Measurements from ENCODE around the gene ADORA2B.

The ADORA2B gene

DNA sequence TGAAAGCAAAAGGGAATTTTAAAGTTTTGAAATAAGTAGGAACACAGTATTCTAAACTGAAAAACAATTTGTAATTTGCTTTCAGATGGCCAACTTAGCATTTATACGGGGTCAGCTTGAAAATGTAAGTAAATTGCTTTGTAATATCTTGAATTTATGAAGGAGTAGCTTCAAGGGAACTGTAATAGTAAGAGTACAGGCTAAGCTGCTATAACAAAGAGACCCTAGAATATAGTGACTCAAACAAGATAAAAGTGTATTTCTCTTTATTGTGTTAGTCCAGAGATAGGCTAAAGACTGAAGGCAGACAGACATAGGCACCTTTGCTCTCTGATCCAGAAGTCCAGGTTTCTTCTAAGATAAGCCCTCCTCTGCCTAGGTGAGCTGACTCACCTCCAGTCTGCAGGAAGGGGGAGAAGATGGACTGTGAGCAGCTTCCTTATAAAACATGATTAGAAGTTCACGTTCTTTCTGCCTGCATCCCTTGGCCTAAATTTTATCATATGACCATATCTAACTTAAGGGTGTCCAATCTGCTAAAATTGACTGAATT is 57.9 kb downstream of the ADORA2B start:
- ChIA-PET POLR2A (no interaction called here), CTCF (no interaction called here)
- no peak for DNase-seq (ENCODE audit: extremely low spot score)
- TF ChIP-seq, protein P1, sequence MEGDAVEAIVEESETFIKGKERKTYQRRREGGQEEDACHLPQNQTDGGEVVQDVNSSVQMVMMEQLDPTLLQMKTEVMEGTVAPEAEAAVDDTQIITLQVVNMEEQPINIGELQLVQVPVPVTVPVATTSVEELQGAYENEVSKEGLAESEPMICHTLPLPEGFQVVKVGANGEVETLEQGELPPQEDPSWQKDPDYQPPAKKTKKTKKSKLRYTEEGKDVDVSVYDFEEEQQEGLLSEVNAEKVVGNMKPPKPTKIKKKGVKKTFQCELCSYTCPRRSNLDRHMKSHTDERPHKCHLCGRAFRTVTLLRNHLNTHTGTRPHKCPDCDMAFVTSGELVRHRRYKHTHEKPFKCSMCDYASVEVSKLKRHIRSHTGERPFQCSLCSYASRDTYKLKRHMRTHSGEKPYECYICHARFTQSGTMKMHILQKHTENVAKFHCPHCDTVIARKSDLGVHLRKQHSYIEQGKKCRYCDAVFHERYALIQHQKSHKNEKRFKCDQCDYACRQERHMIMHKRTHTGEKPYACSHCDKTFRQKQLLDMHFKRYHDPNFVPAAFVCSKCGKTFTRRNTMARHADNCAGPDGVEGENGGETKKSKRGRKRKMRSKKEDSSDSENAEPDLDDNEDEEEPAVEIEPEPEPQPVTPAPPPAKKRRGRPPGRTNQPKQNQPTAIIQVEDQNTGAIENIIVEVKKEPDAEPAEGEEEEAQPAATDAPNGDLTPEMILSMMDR (IDR thresholded peaks at IDR 0.05; ENCODE audit: control extremely low read depth, extremely low read depth, low read depth, missing control alignments), result no peak

DNA sequence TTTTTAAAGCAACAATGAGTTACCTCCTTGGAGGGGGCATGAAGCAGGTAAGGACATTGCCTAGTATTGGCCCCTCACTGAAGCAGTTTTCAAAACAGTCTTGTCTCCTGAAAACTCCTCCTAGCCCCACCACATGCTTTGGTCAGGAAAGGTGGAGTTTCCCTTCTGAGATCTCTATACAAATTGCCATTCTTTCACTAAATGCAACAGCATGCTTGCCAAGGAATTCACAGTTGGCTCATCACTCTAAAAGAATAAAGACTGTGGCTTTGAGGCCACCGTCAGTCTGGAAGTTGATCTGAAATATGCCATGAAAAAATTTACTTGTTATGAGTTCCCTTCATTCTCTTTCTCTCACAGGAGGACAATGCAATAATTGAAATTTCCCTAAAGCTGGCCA is 58.9 kb downstream of the ADORA2B start:
- TF ChIP-seq, protein P1 (IDR thresholded peaks at IDR 0.05; ENCODE audit: control extremely low read depth, extremely low read depth, low read depth, missing control alignments), result no peak
- ChIA-PET POLR2A (no interaction called here), CTCF (no interaction called here)
- DNase-seq (ENCODE audit: extremely low spot score), result no peak

DNA sequence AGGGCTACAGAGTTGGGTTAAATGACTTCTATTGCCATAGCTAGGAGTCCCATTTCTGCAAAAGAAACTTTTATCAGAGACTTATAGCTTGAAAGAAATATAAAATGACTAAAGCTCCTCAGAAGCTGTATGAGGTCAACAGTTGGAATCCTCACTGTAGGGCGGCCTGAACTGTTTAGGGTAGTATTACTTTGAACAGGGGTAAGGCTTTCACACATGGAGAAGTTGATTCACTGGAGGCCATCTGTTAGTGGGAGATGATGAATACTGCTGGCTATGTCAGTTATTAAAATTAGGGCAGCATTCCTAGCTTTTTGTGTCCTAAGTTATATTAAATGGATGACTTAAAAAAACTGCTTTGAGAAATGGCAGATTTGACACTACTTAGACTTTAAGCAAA is 60.7 kb downstream of the ADORA2B start:
- DNase-seq (ENCODE audit: extremely low spot score), result no peak
- ChIA-PET POLR2A (no interaction called here), CTCF (interaction anchor here (1.0 to 1.7 kb wide), 2 partner anchors 9 to 13 kb away, joined by 3 read pairs; no protein-coding TSS in a partner anchor)
- TF ChIP-seq, protein P1 (IDR thresholded peaks at IDR 0.05; ENCODE audit: control extremely low read depth, extremely low read depth, low read depth, missing control alignments), result no peak

DNA sequence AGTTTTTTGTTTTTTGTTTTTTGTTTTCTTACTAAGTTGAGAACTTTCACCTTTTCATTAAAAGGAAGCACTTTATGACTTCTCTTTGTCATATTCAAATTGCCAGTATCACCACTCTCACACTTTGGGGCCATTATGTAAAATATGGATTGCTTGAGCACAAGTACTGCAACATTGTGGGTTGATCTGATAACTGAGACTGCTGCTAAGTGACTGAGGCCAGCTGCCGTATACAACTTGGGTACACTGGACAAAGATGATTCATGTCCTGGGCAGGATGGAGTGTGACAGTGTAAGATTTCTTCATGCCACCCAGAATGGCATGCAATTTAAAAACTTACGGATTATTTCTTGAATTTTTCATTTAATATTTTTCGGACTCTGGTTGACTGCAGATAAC is 62.5 kb downstream of the ADORA2B start:
- ChIA-PET CTCF (interaction anchor here (0.9 kb wide), 1 partner anchor 8 kb away, joined by 3 read pairs; the partner anchor contains the start of genes TTC19 and ZSWIM7), POLR2A (no interaction called here)
- no peak for DNase-seq (ENCODE audit: extremely low spot score)

DNA sequence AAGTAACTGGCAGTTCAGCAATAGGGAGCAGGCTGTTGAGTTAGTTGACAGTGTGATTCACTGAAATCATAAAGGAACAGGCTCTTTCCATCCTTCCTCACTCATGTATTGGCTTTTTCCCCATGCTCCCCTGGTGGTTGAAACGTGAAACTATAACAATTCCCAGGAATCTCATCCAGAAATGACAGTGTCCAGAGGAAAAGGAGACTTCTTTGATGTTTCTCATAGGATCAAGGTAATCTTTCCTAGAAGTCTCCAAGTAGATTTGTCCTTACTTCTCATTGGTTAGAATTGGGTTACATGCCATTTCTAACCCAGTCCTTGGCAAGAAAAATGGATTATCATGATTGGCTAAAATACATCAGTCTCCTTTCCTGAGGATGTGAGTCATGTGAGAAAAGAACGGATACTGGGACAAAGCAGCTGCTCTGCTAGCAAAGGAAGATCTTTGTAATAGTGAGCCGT is 69.0 kb downstream of the ADORA2B start:
- DNase-seq (ENCODE audit: extremely low spot score), result no peak
- TF ChIP-seq, protein P1 (IDR thresholded peaks at IDR 0.05; ENCODE audit: control extremely low read depth, extremely low read depth, low read depth, missing control alignments), result no peak
- ChIA-PET POLR2A (interaction anchor here (1.9 kb wide), 1 partner anchor 15 kb away, joined by 4 read pairs; the partner anchor contains the start of genes TTC19 and ZSWIM7), CTCF (interaction anchor here (1.2 to 1.4 kb wide), 2 partner anchors 11 to 15 kb away, joined by 3 read pairs; partner anchors contain the start of genes TTC19 and ZSWIM7)

More for the DNA sequence above, 62.5 kb downstream of the ADORA2B start:
- TF ChIP-seq, protein P1 (IDR thresholded peaks at IDR 0.05; ENCODE audit: control extremely low read depth, extremely low read depth, low read depth, missing control alignments), result no peak

DNA sequence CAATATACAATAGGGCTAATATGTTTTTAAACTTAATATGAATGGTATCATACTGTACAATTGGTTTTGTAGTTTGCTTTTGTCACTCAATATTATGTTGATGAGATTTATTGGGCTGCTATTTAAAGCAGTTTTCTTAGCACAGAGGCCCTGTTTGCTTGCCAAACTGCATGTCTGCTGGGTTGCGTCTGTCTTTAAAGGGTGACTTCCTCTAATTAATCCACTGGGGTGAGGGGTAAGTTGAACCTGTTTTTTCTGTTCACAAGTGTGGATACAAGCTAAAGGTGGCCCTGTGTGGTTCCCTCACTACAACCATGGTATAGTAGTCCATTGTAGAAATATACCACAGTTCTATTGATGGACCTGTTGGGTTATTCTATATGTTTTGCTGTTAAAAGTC is 74.4 kb downstream of the ADORA2B start:
- ChIA-PET CTCF (interaction anchor here (1.2 kb wide), 1 partner anchor 14 kb away, joined by 3 read pairs; no protein-coding TSS in a partner anchor), POLR2A (no interaction called here)
- TF ChIP-seq, protein P1 (IDR thresholded peaks at IDR 0.05; ENCODE audit: control extremely low read depth, extremely low read depth, low read depth, missing control alignments), result no peak
- no peak for DNase-seq (ENCODE audit: extremely low spot score)
